ENCODE data around the gene DUS1L.

DNA sequence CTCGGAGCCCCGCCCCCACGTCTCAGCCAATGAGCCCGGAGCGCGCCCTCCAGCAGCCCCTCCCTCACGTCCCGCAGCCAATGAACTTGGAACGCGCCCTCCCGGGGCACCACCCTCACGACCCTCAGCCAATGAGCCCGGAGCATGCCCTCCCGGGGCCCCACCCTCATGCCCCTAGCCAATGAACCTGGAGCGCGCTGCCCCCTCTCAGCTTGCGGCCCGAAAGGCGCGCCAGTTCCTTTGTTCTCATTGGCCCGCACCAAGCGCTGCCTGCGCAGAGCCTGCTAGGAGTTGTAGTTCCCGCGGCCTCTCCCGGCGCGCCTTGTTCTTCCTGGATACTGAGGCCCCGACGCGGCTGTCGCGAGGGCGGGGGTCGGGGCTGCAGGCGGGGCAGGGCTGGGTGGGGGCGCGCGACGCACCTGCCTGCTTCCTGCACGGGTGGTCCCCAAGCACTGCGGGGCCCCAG is 42.6 kb downstream of the DUS1L start, which contains the start of gene LRRC45:
- TF ChIP-seq, protein P1, sequence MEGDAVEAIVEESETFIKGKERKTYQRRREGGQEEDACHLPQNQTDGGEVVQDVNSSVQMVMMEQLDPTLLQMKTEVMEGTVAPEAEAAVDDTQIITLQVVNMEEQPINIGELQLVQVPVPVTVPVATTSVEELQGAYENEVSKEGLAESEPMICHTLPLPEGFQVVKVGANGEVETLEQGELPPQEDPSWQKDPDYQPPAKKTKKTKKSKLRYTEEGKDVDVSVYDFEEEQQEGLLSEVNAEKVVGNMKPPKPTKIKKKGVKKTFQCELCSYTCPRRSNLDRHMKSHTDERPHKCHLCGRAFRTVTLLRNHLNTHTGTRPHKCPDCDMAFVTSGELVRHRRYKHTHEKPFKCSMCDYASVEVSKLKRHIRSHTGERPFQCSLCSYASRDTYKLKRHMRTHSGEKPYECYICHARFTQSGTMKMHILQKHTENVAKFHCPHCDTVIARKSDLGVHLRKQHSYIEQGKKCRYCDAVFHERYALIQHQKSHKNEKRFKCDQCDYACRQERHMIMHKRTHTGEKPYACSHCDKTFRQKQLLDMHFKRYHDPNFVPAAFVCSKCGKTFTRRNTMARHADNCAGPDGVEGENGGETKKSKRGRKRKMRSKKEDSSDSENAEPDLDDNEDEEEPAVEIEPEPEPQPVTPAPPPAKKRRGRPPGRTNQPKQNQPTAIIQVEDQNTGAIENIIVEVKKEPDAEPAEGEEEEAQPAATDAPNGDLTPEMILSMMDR (conservative IDR thresholded peaks at IDR 0.05; ENCODE audit: low read depth in 2 of 2): no peak
- no peak for TF ChIP-seq EZH2 (IDR thresholded peaks at IDR 0.05; ENCODE audit: low read depth, unreplicated experiment)
- no peak; the same call in 1 of the 2 replicates for TF ChIP-seq POLR2AphosphoS5 (IDR thresholded peaks at IDR 0.05; ENCODE audit: low read depth)
- no peak for TF ChIP-seq JUNB (IDR thresholded peaks at IDR 0.05; ENCODE audit: unreplicated experiment)
- TF ChIP-seq EZH2phosphoT487 (IDR thresholded peaks at IDR 0.05; ENCODE audit: unreplicated experiment): no peak
- TF ChIP-seq, protein P2, sequence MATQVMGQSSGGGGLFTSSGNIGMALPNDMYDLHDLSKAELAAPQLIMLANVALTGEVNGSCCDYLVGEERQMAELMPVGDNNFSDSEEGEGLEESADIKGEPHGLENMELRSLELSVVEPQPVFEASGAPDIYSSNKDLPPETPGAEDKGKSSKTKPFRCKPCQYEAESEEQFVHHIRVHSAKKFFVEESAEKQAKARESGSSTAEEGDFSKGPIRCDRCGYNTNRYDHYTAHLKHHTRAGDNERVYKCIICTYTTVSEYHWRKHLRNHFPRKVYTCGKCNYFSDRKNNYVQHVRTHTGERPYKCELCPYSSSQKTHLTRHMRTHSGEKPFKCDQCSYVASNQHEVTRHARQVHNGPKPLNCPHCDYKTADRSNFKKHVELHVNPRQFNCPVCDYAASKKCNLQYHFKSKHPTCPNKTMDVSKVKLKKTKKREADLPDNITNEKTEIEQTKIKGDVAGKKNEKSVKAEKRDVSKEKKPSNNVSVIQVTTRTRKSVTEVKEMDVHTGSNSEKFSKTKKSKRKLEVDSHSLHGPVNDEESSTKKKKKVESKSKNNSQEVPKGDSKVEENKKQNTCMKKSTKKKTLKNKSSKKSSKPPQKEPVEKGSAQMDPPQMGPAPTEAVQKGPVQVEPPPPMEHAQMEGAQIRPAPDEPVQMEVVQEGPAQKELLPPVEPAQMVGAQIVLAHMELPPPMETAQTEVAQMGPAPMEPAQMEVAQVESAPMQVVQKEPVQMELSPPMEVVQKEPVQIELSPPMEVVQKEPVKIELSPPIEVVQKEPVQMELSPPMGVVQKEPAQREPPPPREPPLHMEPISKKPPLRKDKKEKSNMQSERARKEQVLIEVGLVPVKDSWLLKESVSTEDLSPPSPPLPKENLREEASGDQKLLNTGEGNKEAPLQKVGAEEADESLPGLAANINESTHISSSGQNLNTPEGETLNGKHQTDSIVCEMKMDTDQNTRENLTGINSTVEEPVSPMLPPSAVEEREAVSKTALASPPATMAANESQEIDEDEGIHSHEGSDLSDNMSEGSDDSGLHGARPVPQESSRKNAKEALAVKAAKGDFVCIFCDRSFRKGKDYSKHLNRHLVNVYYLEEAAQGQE (IDR thresholded peaks at IDR 0.05; ENCODE audit: unreplicated experiment): no peak
- no peak for TF ChIP-seq CREB1 (CRISPR knock-in tag; IDR thresholded peaks at IDR 0.05; ENCODE audit: low read depth)

Measured in GM23338 (cell line).